KG1 (cell line): ENCODE data around the gene BANP.
"Not testable (repeated sequence)": the region's sequence is repeated elsewhere in the genome, so short reads cannot be mapped to it uniquely, and the experiment has no call there.

Experiments used
- DNase-seq: peaks from one replicate; lab custom pipeline; 2025; lab: John Stamatoyannopoulos, UW

BANP gene

DNA sequence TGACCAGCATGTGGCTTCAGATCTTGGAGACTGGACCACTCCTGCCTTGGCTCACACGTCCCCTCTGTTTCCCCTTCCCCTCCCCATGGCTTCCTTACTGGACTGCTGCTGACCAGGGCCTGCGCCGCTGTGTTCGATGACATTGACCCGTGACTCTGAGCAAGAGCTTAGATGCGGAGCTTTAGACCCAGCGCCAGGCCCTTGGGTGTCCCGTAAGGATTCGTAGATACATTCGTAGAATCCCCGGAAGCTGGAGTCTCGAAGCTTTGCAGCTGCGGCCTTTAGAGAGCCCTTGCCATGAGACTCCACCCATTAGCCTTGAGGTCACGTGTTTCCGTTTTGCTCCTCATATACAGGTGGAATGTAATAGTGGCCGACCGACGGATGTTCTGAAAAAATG, 65.2 kb downstream of the BANP start:
- not testable (repeated sequence) for DNase-seq

DNA sequence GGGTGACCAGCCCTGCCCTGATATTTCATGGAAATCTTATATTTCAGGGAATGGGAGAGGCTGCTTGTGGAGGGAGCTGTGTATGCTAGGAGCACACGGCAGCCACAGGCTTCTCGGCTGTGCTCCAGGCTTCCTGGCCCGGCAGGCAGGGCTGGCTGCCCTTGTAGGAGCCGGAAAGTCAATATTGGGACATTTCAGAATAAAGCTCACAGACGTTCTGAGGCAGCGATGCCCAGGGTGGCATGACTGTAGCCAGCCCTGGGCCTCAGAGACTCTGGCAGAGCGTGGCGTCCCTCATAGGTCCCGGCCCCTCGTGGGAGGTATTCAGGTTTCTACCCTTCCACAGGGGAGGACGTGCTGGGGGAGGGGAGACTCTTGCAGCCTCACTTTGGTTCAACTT, 65.7 kb downstream of the BANP start:
- DNase-seq: no peak

DNA sequence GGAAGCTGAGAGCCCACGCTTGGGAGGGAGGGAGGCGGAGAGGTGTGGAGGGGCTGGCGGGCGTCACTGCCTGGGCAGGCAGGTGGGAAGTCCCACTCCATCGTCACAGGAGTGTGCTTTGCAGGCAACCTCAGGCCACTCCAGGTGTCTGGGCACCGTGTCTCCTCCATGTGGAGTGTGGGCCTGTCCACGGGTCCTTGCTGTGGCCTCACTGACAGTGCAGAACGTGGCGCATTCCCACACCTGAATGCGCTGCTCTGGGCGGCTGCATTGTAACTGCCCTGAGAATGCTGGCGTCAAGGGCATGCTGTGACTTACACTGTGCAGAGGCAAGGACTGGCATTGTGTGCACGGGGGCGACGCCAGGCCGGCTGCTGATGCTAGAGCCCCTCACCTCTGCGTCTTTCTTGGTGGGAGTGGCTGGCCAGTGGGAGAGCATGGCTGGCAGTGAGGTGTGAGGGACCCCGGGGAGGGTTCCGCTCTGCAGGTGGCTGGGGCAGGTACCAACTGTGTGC, 66.4 kb downstream of the BANP start:
- DNase-seq: no peak

DNA sequence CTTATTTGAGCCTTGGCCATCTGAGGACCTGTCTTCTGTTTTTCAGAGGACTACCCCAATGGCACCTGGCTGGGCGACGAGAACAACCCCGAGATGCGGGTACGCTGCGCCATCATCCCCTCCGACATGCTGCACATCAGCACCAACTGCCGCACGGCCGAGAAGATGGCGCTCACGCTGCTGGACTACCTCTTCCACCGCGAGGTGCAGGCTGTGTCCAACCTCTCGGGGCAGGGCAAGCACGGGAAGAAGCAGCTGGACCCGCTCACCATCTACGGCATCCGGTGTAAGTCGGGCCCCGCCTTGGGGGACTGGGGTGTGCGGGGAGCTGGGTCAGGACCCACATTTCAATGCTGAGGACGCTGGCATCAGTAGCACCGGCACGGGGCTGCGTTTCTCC, 67.1 kb downstream of the BANP start:
- DNase-seq: not testable (repeated sequence)

DNA sequence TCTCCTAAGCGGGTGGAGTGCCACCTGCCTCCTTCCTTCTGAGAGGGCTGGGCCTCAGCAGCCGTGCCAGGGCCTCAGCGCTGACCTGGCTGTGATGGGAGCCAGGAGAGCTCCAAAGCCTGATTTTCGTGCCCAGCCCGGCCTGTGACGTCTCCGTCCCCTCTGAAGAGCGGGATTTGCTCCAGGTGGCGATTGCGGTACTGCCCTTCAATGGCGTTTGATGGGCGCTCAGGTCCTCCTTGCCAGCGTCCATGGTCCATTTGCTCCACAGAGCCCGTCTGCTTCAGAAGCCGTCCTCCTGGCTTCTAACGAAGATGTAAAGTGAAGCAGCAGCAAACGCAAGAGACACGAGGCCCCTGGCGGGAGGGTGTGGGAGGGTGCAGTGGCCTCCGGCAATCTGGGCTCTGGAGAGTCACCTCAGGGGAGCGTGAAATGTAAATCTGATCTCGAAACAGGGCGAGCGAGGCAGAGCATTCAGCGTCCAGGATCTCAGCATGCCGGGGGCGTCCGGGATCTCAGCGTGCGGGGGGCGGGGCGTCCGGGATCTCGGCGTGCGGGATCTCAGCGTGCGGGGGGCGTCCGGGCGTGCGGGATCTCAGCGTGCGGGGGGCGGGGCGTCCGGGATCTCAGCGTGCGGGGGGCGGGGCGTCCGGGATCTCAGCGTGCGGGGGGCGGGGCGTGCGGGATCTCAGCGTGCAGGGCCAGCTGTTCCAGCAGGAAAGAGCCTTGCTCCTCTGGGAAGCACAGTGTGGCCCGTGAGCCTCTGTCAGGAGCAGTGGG, 68.0 kb downstream of the BANP start:
- DNase-seq: not testable (repeated sequence)

DNA sequence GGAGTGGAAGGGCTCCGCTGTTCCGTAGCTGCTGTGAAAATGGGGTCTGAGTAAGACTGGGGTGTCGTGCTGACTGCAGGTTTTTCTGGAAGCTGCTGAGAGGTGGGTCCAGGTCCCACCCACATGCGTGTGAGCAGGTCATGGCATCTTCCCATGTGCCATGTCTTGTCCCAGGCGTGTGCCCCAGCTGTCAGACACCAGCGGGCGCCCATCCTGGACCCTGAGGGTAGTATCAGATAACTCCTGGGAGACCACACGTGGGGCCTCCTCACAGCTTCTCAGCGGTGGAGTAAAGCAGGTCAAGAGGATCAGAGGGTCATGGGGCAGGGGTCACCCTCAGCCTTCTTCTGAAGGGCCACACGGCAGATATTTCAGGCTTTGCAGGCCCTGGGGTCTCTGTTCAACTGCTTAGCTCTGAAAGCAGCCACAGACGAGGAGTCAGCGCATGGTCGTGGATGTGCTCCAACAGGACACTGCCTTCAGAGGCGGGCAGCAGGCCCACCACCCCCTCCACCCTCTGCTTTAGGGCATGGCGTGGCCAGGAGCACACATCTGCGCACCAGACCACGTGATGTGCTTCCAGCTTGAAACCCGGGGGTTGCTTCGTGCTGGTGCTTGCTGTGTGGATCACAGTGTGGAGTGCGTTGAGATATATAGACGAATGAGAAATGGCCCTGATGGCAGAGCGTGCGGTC, 68.7 kb downstream of the BANP start:
- DNase-seq: no peak

DNA sequence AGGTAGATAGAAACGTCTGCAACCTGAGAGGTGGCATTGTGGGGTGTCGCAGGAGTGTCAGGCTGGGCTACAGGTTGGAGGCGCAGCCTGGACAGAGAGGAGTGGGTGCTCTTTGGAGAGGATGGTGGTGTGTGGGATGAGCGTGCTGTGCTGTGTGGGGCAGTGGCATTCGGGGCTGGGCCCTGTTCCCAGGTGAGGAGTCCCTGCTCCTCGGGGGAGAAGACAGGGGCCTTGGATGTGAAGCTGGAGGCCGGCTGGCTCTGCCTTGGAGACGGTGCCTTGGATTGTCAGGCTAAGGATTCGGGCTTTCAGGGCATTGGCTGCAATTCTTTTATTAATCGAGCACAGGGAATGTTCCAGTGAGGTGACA, 69.3 kb downstream of the BANP start:
- DNase-seq: no peak

DNA sequence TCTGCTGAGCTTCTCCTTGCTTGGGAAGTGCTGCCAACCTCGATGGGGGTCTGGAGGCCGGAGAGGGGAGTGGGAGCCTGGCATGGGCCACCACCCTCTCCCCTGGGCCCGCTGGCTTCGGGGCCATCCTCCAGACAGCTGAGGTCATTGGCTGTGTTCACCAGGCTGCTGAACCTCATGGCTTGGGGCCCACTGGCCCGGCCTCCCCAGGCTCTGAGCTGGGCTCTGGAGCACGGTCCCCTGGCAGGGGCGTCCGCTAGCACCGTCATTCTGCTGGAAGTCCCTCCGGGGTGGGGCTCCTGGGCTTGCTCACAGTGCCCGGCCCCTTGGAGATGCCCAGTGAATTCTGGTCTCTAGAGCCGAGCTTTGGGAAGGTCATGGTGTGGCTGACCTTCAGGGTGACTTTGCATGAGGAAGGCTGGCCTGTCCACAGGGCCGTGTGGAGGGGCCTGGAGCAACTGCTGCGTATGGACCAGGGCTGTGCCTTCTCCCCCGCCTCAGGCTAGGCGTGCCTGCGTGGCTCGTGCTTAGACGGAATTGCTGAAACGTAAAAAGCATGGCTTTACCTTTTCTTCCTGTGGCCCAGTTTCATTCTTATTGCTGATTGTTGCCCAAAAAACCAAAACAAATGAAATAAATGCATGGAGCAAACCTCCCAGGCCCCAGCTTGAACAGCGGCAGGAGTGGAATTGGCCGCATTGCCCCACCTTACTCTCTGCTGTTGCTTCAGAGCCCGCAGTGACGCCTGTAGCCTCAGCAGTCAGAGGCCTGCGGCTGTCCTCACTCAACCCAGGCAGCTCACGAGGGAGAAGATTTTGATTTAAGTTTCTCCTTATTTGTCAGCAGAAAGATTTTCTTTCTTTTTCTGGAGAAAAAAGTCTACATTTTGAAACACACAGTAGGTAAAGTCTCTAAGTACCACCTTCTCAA, 70.1 kb downstream of the BANP start:
- DNase-seq: not testable (repeated sequence)

DNA sequence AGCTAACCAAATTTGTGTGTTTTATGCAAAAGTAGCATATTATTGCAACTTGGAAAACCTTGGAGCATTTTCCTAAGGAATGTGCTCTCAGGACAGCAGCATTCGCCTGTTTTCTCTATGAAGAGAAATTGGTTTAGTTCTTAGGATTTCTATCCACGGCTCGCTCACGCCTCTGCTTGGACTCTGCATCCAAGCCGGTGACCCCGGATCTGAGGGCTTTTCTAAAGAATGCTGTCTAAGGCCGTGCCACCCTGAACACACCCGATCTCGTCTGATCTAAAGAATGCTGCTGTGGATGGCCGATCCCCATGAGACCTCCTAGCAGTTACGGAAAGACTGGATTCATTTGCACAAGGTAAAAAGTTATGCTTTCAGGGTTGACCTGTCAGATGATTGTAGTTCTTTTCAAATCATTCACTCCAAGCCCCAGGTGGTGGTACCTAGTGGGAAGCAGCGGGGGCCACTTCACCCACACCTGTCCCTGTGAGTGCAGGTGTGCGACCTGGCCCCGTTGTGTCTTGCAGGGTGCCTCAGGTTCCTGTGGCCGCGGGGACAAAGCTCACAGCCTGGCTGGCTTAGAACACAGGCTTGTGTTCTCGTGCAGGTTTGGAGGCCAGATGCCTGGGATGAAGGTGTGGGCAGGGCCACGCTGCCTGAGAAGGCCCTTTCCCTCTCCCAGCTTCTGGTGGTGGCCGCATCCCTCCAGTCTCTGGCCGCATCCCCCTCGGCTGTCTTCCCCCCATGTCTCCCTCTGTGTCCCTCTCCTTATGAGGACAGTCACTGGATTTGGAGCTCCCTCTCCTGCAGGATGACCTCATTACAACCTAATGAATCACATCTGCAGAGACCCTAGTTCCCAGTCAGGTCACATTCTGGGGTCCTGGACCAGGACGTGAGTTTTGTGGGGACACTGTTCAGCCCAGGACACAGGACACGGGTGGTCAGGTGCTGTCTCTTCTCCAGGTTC, 71.1 kb downstream of the BANP start:
- DNase-seq: no peak

DNA sequence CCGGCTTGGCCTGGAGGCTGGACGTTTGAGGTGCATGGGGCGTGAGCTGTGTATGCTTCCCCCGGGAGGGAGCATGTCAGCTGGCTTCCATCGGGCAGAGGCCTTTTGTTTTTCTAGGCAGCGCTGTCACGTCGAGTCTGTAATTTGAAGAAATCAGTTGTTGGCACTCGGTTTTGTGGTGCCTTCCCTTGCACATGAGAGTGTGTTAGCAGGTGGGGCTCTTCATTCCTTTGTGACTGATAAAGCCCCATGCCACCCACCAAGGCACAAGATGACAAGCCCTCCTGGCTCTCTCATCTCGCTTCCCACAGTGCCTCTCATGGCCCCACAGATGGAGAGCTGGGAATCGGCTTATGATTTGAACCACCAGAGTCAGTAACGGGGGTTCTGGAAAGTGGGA, 72.1 kb downstream of the BANP start:
- no peak for DNase-seq

DNA sequence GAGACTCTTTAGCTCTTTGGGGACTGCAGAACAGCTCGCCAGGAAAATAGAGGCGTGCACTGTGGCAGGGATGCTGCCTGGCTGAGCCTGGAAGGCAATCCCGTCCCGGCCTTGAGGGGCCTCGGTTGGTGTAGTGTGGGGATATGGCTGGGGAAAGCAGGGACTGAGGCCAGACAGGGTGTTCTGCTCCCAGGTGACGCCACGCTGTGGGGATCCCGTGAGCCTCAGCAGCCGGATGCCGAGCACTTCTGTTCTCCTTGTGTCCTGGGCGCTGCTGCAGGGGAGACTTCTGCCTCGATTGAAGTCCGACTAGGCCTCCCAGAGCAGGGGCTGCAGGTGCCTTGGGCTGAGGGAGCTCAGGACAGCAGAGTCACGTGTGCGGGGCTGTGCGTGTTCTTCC, 72.6 kb downstream of the BANP start:
- DNase-seq: no peak

DNA sequence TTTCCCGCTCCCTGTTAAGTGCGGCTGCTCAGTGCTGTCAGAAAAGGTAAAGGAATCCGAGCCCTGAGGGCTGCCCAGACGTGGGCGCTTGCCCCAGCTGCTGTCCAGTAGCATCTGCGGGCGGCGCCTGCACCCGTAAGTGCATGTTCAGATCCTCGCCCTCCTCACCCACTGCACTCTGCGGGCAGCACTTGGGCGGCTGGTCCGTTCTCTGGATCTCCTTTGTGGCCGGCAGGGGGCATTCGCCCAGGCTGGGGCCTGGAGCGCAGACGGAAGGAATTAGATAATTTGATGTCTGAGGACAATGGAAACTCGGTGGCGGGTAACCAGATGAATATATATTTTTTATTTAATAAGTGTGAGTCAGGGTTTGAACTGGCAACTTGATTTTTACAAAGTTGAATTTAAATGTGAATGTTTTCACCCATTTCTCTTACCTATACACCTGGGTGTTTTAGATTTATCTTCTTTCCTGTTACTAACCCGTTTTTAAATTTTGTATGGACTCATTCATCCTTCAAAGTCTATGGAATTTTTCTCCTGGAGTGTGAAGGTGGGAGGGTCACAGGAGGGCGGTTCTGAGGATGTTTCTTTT, 73.4 kb downstream of the BANP start:
- DNase-seq: not testable (repeated sequence)

DNA sequence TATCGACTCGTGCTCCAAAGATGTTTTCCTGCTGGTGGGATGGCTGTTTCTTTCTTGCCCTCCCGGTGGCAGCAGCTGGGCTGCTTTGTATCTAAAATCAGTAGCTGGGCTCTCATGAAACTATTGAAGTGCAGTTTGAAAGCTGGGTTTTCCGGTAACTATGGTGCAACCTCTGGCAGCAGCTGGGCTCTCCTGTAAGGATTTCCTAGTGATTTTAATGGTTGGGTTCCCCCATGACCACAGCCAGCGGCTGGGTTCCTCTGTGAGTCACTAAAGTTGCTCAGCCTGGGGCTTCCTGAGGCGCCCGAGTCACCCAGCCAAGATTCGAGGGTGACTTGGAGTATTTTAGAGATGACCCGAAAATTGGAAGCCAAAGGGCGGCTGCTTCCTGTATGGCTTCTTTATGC, 73.9 kb downstream of the BANP start:
- DNase-seq: not testable (repeated sequence)

DNA sequence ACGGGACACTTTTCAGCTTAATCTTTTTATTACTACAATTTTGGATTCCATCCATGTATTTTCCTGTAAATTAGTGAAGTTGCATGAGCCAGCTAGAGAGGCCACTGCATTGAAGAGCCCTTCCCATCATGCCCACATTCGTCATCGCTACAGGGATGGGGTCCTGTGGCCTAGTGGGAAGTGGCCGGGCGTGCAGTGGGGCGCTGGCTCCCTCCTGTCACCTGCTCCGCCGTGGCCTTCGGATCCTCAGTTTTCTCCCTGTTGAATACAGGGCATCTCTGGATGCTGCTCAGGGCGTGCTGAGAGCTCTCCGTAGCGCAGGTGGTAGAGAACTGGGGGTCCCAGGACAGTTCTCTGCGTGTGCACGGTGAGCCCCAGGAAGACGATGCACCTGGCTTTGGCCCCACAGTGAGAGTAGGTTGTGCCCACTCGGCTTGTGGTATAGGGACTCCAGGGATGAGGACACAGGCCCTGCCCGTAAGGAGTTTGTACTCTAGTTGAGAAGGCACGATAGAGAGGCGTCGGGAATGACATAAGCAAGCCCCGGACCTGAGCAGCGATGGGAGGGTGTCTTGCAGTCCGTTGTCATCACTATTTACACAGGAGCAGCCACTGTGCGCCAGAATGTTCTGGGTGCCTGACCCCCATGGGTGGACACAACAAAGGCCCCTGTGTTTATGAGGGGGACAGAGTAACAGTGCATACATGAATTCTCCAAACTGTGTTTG, 74.8 kb downstream of the BANP start:
- DNase-seq: not testable (repeated sequence)

DNA sequence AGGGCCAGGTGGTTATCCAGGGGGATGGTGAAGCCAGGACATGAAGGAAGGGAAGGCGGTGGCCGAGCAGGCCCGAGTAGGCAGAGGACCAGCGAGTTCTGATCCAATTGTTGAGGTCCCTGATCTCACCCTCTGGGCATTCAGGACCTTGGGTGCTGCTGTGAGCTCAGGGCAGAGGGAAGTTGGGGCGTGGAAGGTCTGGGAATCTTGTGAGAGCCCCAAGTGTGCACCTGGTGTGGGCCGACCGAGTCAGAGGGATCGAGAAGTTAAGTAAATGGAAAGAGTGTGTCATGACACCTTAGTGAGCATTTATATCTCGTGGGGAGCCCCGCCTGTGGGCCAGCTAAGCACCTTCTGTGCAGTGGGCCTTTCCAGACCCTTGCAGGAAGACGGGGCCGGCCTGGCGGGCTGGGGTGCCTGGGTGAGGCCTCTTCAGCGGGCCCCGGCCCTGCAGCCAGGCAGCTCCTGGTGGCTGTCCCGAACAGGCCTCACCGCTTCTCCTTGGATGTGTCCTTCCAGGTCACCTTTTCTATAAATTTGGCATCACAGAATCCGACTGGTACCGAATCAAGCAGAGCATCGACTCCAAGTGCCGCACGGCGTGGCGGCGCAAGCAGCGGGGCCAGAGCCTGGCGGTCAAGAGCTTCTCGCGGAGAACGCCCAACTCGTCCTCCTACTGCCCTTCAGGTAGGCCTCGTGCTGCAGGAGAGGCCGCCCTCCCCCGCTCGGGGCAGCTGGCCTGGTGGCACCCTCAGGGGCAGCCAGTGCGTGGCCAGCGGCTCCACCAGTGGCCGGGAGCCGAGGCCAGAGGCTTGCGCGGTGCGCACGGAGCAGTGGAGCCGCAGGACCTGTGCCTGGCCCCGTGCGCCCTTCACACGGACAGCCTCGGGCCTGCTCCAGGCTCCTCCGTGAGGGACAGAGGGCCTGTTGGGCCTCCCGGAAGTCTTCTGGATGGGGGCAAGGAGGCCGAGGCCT, 76.0 kb downstream of the BANP start:
- DNase-seq: no peak

DNA sequence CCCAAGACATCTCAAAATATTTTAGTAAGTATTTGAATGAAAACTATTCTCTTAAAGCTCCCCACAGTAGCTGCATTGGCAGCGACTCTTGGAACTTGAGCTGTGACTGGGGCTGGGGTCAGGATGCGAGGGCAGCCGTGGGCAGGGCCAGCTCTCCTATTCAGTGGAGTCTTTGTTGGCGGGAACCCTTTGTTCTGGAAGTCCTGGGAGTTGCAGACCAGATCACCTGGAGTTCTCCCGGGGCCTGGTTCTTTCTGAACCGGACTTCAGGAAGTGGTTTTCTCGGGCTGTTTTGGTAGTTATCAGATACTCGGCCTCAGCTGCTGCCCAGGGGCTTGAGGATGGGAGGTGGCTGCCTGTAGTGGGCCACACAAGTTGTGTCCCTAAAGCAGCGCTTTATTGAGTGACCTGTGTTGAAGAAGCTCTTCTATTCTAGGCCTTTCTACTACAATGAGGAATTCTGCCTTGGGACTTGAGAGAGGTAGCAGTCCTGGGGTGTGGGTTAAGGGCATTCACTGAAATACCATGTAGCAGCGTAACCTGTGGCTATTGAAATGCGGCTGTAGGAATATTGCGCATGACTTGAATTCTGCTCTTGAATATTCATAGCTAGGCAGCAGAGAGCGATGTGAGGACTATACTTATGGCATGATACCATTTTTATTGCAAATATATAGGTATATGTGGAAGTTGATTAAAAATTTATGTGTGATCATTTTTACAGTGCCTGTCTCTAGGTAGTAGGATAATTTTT, 77.1 kb downstream of the BANP start:
- not testable (repeated sequence) for DNase-seq

DNA sequence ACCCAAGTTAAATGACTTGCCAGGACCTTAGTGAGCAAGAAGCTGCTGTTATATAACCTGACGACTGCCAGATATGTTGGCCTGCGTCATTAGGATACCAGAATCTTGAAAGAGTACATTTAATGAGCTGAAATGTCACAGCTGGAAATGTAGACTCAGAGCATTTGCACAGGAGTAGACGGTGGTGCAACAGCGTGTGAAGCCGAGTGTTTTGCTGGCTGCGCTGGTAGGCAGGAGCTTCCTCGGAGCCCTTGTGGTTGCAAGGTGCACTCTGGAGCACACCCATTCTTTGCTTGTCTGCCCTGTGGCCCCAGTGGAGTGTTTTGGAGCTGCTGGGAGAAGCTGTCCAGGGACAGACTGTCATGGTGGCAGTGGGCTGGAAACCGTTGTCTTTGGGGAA, 79.3 kb downstream of the BANP start:
- DNase-seq: no peak

DNA sequence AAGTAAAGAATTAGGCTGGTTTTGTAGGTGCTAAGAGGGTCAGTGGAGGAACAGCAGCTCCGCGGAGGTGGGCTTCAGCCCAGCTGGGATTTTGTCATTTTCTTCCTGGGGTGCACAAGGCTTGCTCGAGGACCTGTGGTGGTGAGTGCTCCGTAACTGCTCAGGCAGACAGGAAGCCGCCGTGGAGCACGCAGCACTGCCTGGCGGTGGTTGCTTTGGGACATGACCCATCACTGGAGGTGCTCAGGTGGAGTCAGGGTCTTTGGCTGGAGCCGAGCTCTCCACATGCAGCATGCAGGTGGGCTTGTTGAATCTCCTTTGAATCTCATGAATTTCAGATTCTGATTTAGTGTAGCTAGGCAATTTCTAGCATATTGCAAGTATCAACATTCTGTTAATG, 79.7 kb downstream of the BANP start:
- not testable (repeated sequence) for DNase-seq
